GM18520 (cell line): ENCODE measurements around the gene ZNF793.

ENCODE experiments used
- ATAC-seq: cut with Tn5 transposase; IDR thresholded peaks from one replicate; pipeline ENCODE4 v1.9.1; 2021; ENCODE audit not compliant: unreplicated experiment

Gene ZNF793

GRCh38 chr19:37564624-37565369 is 58.1 kb downstream of the ZNF793 start:
- ATAC-seq: no peak

DNA sequence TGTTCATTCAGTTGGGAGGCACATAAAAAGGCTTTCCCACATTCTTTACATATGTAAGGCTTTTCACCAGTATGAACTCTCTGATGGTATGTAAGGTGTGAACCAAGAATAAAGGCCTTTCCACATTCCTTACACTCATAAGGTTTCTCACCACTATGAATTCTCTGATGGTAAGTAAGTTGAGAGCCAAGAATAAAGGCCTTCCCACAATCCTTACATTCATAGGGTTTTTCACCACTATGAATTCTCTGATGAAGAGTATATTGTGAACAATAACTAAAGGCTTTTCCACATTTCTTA is 58.6 kb downstream of the ZNF793 start:
- ATAC-seq: no peak

- ATAC-seq: no peak
Observed at GRCh38 chr19:37572203-37572602, 65.5 kb downstream of the ZNF793 start.

GRCh38 chr19:37583340-37583739 is 76.6 kb downstream of the ZNF793 start:
- no peak for ATAC-seq
